Right atrium auricular region (tissue), 2 donors: ENCODE data around the gene PCDHB8. TPM values are rescaled to one million over a fixed set of nuclear protein-coding genes. Genes with fewer than 3 reads are reported as not detected.
"Not testable (repeated sequence)": the region's sequence is repeated elsewhere in the genome, so short reads cannot be mapped to it uniquely, and the experiment has no call there.

Experiments used
- DNase-seq: peaks from one replicate; pipeline ENCODE4 v3.0.0-alpha.2; 2019; ENCODE audit warnings: low spot score
- H3K27ac ChIP-seq, 2 donors: fragments of 200-600 bp; sonication (generic); 1 replicate in 1 of 2; 2 replicates in 1 of 2; pipeline ENCODE4 v1.5.1; 2016 to 2019
- H3K27me3 ChIP-seq, 2 donors: fragments of 200-600 bp; sonication (generic); one replicate each; pipeline versions ENCODE4 v1.5.1 to v1.6.0; 2017 to 2019
- H3K36me3 ChIP-seq: fragments of 200-600 bp; sonication (generic); one replicate; pipeline ENCODE4 v1.5.1; 2016
- H3K4me1 ChIP-seq, 2 donors: fragments of 200-600 bp; sonication (generic); one replicate each; pipeline versions ENCODE4 v1.5.1 to v1.6.0; 2017 to 2019
- H3K4me3 ChIP-seq, 2 donors: fragments of 200-600 bp; sonication (generic); 1 replicate in 1 of 2; 2 replicates in 1 of 2; pipeline ENCODE4 v1.5.1; 2017 to 2019; ENCODE audit warnings: mild to moderate bottlenecking in 1 of 2, moderate library complexity in 1 of 2
- H3K9me3 ChIP-seq, 2 donors: fragments of 200-600 bp; sonication (generic); one replicate each; pipeline ENCODE4 v1.5.1; 2019
- CTCF ChIP-seq, 2 donors: fragments of 200-600 bp; sonication (generic); IDR thresholded peaks; one replicate each; pipeline ENCODE4 v1.5.1; 2019; ENCODE audit warnings: antibody characterized with exemption in 2 of 2
- total RNA-seq, 2 donors: library from RNA; depleted of rRNA; stranded (reverse); fragments of >200 nt; gene quantifications; one replicate each; pipeline ENCODE4 v1.1.0, GENCODE V29; 2016

The PCDHB8 gene
- total RNA-seq, 2 donors from 2014 or later: 0.90 to 1.7 TPM

- no peak within 1 kb of the TSS for H3K27ac ChIP-seq
- H3K27me3 ChIP-seq: peaks cover 5 to 6% of the 10 kb centered on the region in 2 donors
- H3K9me3 ChIP-seq: peaks cover 10 to 50% of the 10 kb centered on the region in 2 donors
- H3K4me3 ChIP-seq: no peak within 1 kb of the TSS
- no peaks in the 10 kb centered on the region for H3K36me3 ChIP-seq
- no peaks in the 10 kb centered on the region for H3K4me1 ChIP-seq
- DNase-seq: no peak
- peak; percentile 17 to 50 for TF ChIP-seq CTCF (IDR thresholded peaks at IDR 0.05)
Measured at GRCh38 chr5:141172381-141173204, 5.0 kb upstream of the PCDHB8 start, which contains the start of gene PCDHB7. Gene PCDHB7, plus strand, starts transcription at chr5:141172644. Its CDS starts 192 bp downstream, at chr5:141172836.

- H3K36me3 ChIP-seq, DNase-seq, H3K27me3 ChIP-seq, H3K4me3 ChIP-seq, H3K4me1 ChIP-seq, H3K27ac ChIP-seq: not testable (repeated sequence)
- peaks cover 10 to 60% of the 10 kb centered on the region in 2 donors for H3K9me3 ChIP-seq
Measured at GRCh38 chr5:141174291-141175104, 3.1 kb upstream of the PCDHB8 start.

- Histone ChIP-seq H3K27me3 (peaks cover 5 to 6% of the 10 kb centered on the region in 2 donors), H3K4me3 (no peak overlapping the region), H3K9me3 (peaks cover 10 to 57% of the 10 kb centered on the region in 2 donors), H3K36me3 (no peaks in the 10 kb centered on the region), H3K4me1 (no peaks in the 10 kb centered on the region), H3K27ac (no peak overlapping the region)
- DNase-seq: no peak
- no peak for TF ChIP-seq CTCF (IDR thresholded peaks at IDR 0.05)
Measured at GRCh38 chr5:141175933-141176332, 1.7 kb upstream of the PCDHB8 start.

- DNase-seq, H3K4me3 ChIP-seq: not testable (repeated sequence)
Measured at GRCh38 chr5:141179371-141179770, 1.8 kb downstream of the PCDHB8 start.

GRCh38 chr5:141179876-141180275, 2.3 kb downstream of the PCDHB8 start:
- peaks cover 15 to 59% of the 10 kb centered on the region in 2 donors for H3K9me3 ChIP-seq
- H3K27me3 ChIP-seq, DNase-seq, H3K36me3 ChIP-seq, H3K4me1 ChIP-seq, H3K4me3 ChIP-seq, H3K27ac ChIP-seq: not testable (repeated sequence)

More at GRCh38 chr5:141179371-141179770, 1.8 kb downstream of the PCDHB8 start:
- not testable (repeated sequence) for H3K27me3 ChIP-seq, H3K36me3 ChIP-seq, H3K27ac ChIP-seq, H3K4me1 ChIP-seq
- peaks cover 15 to 59% of the 10 kb centered on the region in 2 donors for H3K9me3 ChIP-seq

- Histone ChIP-seq H3K27ac (no peak overlapping the region), H3K27me3 (peaks cover 0 to 5% of the 10 kb centered on the region in 2 donors), H3K36me3 (no peaks in the 10 kb centered on the region), H3K4me1 (no peaks in the 10 kb centered on the region), H3K4me3 (no peak overlapping the region), H3K9me3 (peaks cover 10 to 59% of the 10 kb centered on the region in 2 donors)
- no peak for DNase-seq
- no peak for TF ChIP-seq CTCF (IDR thresholded peaks at IDR 0.05)
Measured at GRCh38 chr5:141180313-141180712, 2.7 kb downstream of the PCDHB8 start.

GRCh38 chr5:141182248-141182647, 4.7 kb downstream of the PCDHB8 start, which contains the start of gene PCDHB16:
Gene PCDHB16, plus strand, starts transcription at chr5:141182387. Its CDS starts 173 bp downstream, at chr5:141182560.
- H3K9me3 ChIP-seq: peaks cover 8 to 59% of the 10 kb centered on the region in 2 donors
- peak; percentile 12 to 61 for TF ChIP-seq CTCF (IDR thresholded peaks at IDR 0.05)
- peak within 1 kb of the TSS; percentile 27 to 40 for H3K4me3 ChIP-seq
- H3K36me3 ChIP-seq: no peaks in the 10 kb centered on the region
- H3K27me3 ChIP-seq: no peaks in the 10 kb centered on the region
- no peak within 1 kb of the TSS for H3K27ac ChIP-seq
- peak; percentile 63 for DNase-seq
- H3K4me1 ChIP-seq: no peaks in the 10 kb centered on the region

GRCh38 chr5:141184117-141184855, 6.7 kb downstream of the PCDHB8 start:
- H3K4me3 ChIP-seq: not testable (repeated sequence)
- H3K9me3 ChIP-seq: peaks cover 8 to 61% of the 10 kb centered on the region in 2 donors

More at GRCh38 chr5:141184117-141184855, 6.7 kb downstream of the PCDHB8 start:
- H3K27me3 ChIP-seq, DNase-seq, H3K36me3 ChIP-seq, H3K27ac ChIP-seq, H3K4me1 ChIP-seq: not testable (repeated sequence)
